ENCODE data around the gene DUSP21.

DNA sequence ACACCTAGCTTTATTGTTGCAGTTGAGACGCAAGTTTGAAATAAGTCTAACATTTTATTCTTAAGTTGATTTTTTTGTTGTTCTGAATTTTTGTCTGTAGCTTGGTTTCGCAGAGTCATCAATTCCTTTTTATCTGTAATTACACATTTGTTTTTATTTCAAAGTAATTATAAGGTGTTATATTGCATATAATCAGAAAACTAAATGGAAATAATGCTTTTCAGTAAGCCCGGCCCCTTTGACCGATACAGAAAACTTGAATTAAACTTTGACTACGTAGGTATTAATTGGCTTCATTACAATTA lies 31.3 kb downstream of the DUSP21 start:
- TF ChIP-seq, protein P1, sequence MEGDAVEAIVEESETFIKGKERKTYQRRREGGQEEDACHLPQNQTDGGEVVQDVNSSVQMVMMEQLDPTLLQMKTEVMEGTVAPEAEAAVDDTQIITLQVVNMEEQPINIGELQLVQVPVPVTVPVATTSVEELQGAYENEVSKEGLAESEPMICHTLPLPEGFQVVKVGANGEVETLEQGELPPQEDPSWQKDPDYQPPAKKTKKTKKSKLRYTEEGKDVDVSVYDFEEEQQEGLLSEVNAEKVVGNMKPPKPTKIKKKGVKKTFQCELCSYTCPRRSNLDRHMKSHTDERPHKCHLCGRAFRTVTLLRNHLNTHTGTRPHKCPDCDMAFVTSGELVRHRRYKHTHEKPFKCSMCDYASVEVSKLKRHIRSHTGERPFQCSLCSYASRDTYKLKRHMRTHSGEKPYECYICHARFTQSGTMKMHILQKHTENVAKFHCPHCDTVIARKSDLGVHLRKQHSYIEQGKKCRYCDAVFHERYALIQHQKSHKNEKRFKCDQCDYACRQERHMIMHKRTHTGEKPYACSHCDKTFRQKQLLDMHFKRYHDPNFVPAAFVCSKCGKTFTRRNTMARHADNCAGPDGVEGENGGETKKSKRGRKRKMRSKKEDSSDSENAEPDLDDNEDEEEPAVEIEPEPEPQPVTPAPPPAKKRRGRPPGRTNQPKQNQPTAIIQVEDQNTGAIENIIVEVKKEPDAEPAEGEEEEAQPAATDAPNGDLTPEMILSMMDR (IDR thresholded peaks at IDR 0.05), result no peak
- no peak for TF ChIP-seq EZH2phosphoT487 (IDR thresholded peaks at IDR 0.05)
- TF ChIP-seq EZH2 (IDR thresholded peaks at IDR 0.05), result no peak
